KOPT-K1 (cell line): Measurements from ENCODE around the gene PLAU.
"Not testable (repeated sequence)": the region's sequence is repeated elsewhere in the genome, so short reads cannot be mapped to it uniquely, and the experiment has no call there.

Source experiments
- H3K27ac ChIP-seq: fragments of 200-600 bp; sonication (generic); 2 replicates; pipeline ENCODE4 v1.5.1; 2016; ENCODE audit warnings: antibody characterized with exemption, mild to moderate bottlenecking, low read depth, low read length; ENCODE audit not compliant: poor library complexity, severe bottlenecking
- H3K36me3 ChIP-seq: fragments of 200-600 bp; sonication (generic); 2 replicates; pipeline ENCODE4 v1.5.1; 2017; ENCODE audit warnings: antibody characterized with exemption, mild to moderate bottlenecking, low read length, moderate library complexity; ENCODE audit not compliant: insufficient read depth
- H3K9me3 ChIP-seq: fragments of 200-600 bp; sonication (generic); 2 replicates; pipeline ENCODE4 v1.5.1; 2017; ENCODE audit warnings: antibody characterized with exemption, low read length, mild to moderate bottlenecking; ENCODE audit not compliant: insufficient read depth, poor library complexity, severe bottlenecking

PLAU gene

DNA sequence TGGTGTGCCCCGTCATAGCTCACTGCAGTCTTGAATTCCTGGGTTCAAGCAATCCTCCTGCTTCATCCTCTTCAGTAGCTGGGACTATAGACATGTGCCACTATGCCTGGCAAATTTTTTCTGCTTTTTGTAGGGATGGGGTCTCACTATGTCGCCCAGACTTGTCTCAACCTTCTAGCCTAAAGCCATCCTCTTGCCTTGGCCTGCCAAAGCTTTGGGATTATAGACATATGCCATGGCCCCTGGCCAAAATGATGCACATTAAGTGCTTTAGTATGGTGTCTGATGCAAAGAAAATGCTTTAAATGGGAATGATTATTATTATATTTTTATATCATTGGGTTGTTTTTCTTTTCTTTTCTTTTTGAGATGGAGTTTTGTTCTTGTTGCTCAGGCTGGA lies 53.8 kb downstream of the PLAU start:
- Histone ChIP-seq H3K27ac (no peak overlapping the region), H3K9me3 (no peaks in the 10 kb centered on the region), H3K36me3 (no peaks in the 10 kb centered on the region)

GRCh38 chr10:73965267-73965889 lies 54.4 kb downstream of the PLAU start:
- not testable (repeated sequence) for H3K36me3 ChIP-seq, H3K27ac ChIP-seq, H3K9me3 ChIP-seq

GRCh38 chr10:73965890-73966768 lies 55.2 kb downstream of the PLAU start:
- no peak overlapping the region for H3K27ac ChIP-seq
- no peaks in the 10 kb centered on the region for H3K36me3 ChIP-seq

GRCh38 chr10:73967022-73967429 lies 56.1 kb downstream of the PLAU start:
- H3K9me3 ChIP-seq = no peaks in the 10 kb centered on the region
- H3K36me3 ChIP-seq = no peaks in the 10 kb centered on the region
- no peak overlapping the region for H3K27ac ChIP-seq

More at GRCh38 chr10:73965890-73966768, 55.2 kb downstream of the PLAU start:
- no peaks in the 10 kb centered on the region for H3K9me3 ChIP-seq
